GM19395 (cell line): ENCODE results near the gene TRIP4.
"Not testable (repeated sequence)": the region's sequence is repeated elsewhere in the genome, so short reads cannot be mapped to it uniquely, and the experiment has no call there.

Source experiments
- ATAC-seq: cut with Tn5 transposase; IDR thresholded peaks from one replicate; pipeline ENCODE4 v1.9.1; 2021; ENCODE audit warnings: mild to moderate bottlenecking, moderate library complexity; ENCODE audit not compliant: unreplicated experiment

Gene TRIP4

GRCh38 chr15:64387562-64388168 is at the start of gene TRIP4:
Gene TRIP4 (plus strand): TSS chr15:64387836. CDS start chr15:64387864, 28 bp downstream.
- peak; percentile 98 for ATAC-seq

- ATAC-seq = no peak
Measured at GRCh38 chr15:64340355-64340754, 47.3 kb upstream of the TRIP4 start.

GRCh38 chr15:64341961-64342360 is 45.7 kb upstream of the TRIP4 start:
- ATAC-seq = no peak

GRCh38 chr15:64343222-64343621 is 44.4 kb upstream of the TRIP4 start:
- no peak for ATAC-seq

GRCh38 chr15:64343841-64344240 is 43.8 kb upstream of the TRIP4 start:
- ATAC-seq = no peak

GRCh38 chr15:64344651-64345294 is 42.9 kb upstream of the TRIP4 start:
- no peak for ATAC-seq

GRCh38 chr15:64346242-64346641 is 41.4 kb upstream of the TRIP4 start:
- ATAC-seq = not testable (repeated sequence)

GRCh38 chr15:64348455-64348854 is 39.2 kb upstream of the TRIP4 start:
- ATAC-seq = no peak

- no peak for ATAC-seq
Measured at GRCh38 chr15:64349375-64349774, 38.3 kb upstream of the TRIP4 start.

GRCh38 chr15:64351265-64351664 is 36.4 kb upstream of the TRIP4 start:
- ATAC-seq = no peak

- ATAC-seq = no peak
Measured at GRCh38 chr15:64354688-64355344, 32.8 kb upstream of the TRIP4 start.

- ATAC-seq = peak; percentile 15
Measured at GRCh38 chr15:64355348-64355943, 32.2 kb upstream of the TRIP4 start.

- peak; percentile 98 for ATAC-seq
Measured at GRCh38 chr15:64355944-64356709, 31.5 kb upstream of the TRIP4 start, which contains the start of gene CSNK1G1. Gene CSNK1G1 (minus strand): TSS chr15:64356173. CDS start chr15:64300499, 55,674 bp downstream.

- ATAC-seq = no peak
Measured at GRCh38 chr15:64356710-64357040, 31.0 kb upstream of the TRIP4 start.

GRCh38 chr15:64361259-64361658 is 26.4 kb upstream of the TRIP4 start:
- no peak for ATAC-seq

GRCh38 chr15:64369078-64369607 is 18.5 kb upstream of the TRIP4 start:
- no peak for ATAC-seq

- ATAC-seq = not testable (repeated sequence)
Measured at GRCh38 chr15:64371383-64371782, 16.3 kb upstream of the TRIP4 start.

- ATAC-seq = no peak
Measured at GRCh38 chr15:64373360-64373759, 14.3 kb upstream of the TRIP4 start.

- ATAC-seq = no peak
Measured at GRCh38 chr15:64379216-64379960, 8.2 kb upstream of the TRIP4 start.
